Lung (tissue), 12 donors: Measurements from ENCODE around the gene AJAP1. TPM values are rescaled to one million over a fixed set of nuclear protein-coding genes. Genes with fewer than 3 reads are reported as not detected.

Experiments used
- ATAC-seq: fragments of 200-7000 bp; cut with Tn5 transposase; one replicate; pipeline ENCODE4 v1.9.1; 2020; ENCODE audit warnings: moderate number of reproducible peaks; ENCODE audit not compliant: insufficient read depth, low FRiP score
- DNase-seq, 3 donors: peaks; one replicate each; pipeline ENCODE4 v3.0.0-alpha.2; 2013 to 2017
- H3K27ac ChIP-seq, 2 donors: one replicate each; pipeline ENCODE4 v1.5.1; 2013; ENCODE audit warnings: mild to moderate bottlenecking in 2 of 2, moderate library complexity in 2 of 2, control low read depth in 1 of 2, inconsistent platforms in 1 of 2, low read depth in 1 of 2, low read length in 1 of 2
- H3K27me3 ChIP-seq, 3 donors: one replicate each; pipeline ENCODE4 v1.5.1; 2013; ENCODE audit warnings: low read length in 2 of 3; ENCODE audit not compliant: control insufficient read depth in 3 of 3, insufficient read depth in 3 of 3
- H3K36me3 ChIP-seq, 4 donors: one replicate each; pipeline ENCODE4 v1.5.1; 2013; ENCODE audit warnings: low read length in 4 of 4, mild to moderate bottlenecking in 1 of 4, moderate library complexity in 1 of 4; ENCODE audit not compliant: control insufficient read depth in 4 of 4, insufficient read depth in 4 of 4
- H3K4me1 ChIP-seq, 5 donors: one replicate each; pipeline ENCODE4 v1.5.1; 2013; ENCODE audit warnings: low read length in 5 of 5, mild to moderate bottlenecking in 2 of 5, moderate library complexity in 1 of 5; ENCODE audit not compliant: control insufficient read depth in 5 of 5, insufficient read depth in 5 of 5
- H3K4me3 ChIP-seq: one replicate; pipeline ENCODE4 v1.5.1; 2013; ENCODE audit warnings: mild to moderate bottlenecking, control low read depth, moderate library complexity
- H3K9ac ChIP-seq, 2 donors: one replicate each; pipeline ENCODE4 v1.5.1; 2013; ENCODE audit warnings: low read length in 2 of 2, control low read depth in 1 of 2; ENCODE audit not compliant: insufficient read depth in 1 of 2
- H3K9me3 ChIP-seq, 4 donors: one replicate each; pipeline ENCODE4 v1.5.1; 2013; ENCODE audit warnings: low read length in 3 of 4, mild to moderate bottlenecking in 1 of 4, moderate library complexity in 1 of 4; ENCODE audit not compliant: control insufficient read depth in 4 of 4, insufficient read depth in 3 of 4
- CTCF ChIP-seq: IDR thresholded peaks from 2 replicates; pipeline ENCODE4 v1.5.1; 2012; ENCODE audit warnings: mild to moderate bottlenecking; ENCODE audit errors: control extremely low read depth, extremely low read depth
- WGBS, 2 donors: extraction: QIAGEN DNeasy Blood & Tissue Kit; methylation state at CpG; one replicate each; pipeline ENCODE4 v1.1.7; 2013; 5-methylcytosine and 5-hydroxymethylcytosine counted together
- polyA plus RNA-seq, 2 donors: library from polyadenylated mRNA; stranded (reverse); fragments of 200-250 nt; gene quantifications; one replicate each; pipeline ENCODE4 v1.2.1, GENCODE V29; 2013
- total RNA-seq, 2 donors: library from RNA; depleted of rRNA in 1 of 2; stranded (reverse); fragments of >200 nt in 1 of 2; gene quantifications; one replicate each; pipeline ENCODE4 v1.2.1, GENCODE V29; 2014 to 2021
- donor health status: control.
- donor health status: control.
- donor health status: Bipolar disorder and iron deficiency.
- donor health status: healthy.
- donor health status: DM: yes; HTN: yes; CAD: no.

The AJAP1 gene
- total and polyA plus RNA-seq, 4 donors: 0.05 to 0.77 (median 0.19) TPM

DNA sequence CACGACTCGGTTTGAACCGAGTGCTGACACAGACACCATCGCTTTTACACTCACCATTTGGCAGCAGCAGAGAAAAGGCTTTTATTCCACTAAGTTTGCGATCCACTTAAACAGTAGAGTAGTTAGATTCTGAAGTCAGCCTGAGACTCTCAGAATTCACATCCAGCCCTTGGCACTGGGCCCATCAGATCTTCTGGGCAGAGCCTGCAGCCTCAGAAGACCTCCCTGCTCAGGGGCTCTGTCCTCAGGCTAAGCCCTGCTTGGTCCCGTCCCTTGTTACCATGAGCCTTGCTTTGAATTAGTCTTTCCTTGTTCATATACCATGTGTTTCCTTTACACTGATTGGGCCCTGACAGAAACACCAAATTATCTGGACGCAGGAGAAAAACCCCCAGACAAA lies 41.4 kb upstream of the AJAP1 start:
- H3K27ac ChIP-seq: no peak overlapping the region
- H3K4me1 ChIP-seq: no peaks in the 10 kb centered on the region
- WGBS, 2 donors: 58 to 75% methylated on average over 7 of the region's 7 CpGs
- peak; percentile 15 to 45 (median 25) for DNase-seq
- H3K9me3 ChIP-seq: peaks cover 0 to 22% (median 5%) of the 10 kb centered on the region in 4 donors
- H3K4me3 ChIP-seq: no peak overlapping the region
- no peak overlapping the region for H3K9ac ChIP-seq
- H3K36me3 ChIP-seq: no peaks in the 10 kb centered on the region
- TF ChIP-seq CTCF: no peak
- ATAC-seq: no peak
- no peaks in the 10 kb centered on the region for H3K27me3 ChIP-seq

GRCh38 chr1:4613606-4614370 lies 40.6 kb upstream of the AJAP1 start:
- no peak for ATAC-seq
- Histone ChIP-seq H3K9me3 (peaks cover 0 to 19% (median 5%) of the 10 kb centered on the region in 4 donors), H3K27ac (no peak overlapping the region), H3K36me3 (no peaks in the 10 kb centered on the region), H3K4me3 (no peak overlapping the region), H3K9ac (no peak overlapping the region), H3K27me3 (no peaks in the 10 kb centered on the region), H3K4me1 (no peaks in the 10 kb centered on the region)
- 72 to 87% methylated on average over 26 of the region's 26 CpGs for WGBS, 2 donors
- TF ChIP-seq CTCF: no peak
- peak in 2 of 3 donors; percentile 7 to 27 for DNase-seq

DNA sequence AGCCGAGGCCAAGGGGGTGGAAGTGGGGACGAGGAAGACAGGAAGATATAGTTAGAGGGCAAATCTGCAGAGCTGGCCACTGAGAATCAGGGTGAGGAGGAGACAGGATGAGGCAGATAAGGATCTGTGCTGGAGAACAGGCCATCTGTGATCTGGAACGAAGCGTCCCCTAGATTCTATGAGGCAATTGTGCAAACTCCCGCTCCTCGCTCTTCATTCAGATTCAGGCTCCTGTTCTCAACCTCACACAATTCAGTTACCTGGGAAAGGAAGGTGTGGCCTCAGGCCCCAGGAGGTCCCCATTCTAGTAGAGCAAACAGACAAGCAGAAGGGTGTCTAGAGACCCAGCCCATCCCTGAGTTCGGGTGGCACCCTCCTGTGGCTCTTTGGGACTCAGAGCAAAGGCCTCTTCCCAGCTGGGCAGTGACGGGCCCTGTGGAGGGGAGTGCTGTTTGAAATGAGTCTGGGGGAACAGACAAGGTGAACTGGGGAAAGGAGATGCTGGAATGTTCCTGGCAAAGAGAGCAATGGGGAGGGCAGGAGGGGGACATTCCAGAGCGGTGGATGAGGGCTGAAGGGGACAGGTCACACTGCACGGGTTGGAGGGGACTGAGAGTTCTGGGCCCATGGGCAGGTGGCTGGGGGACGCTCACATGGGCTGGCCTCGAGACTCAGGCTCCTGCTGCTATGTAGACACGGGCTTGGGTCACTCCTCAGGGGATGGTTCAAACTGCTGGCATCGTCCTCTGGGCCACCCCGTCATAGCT lies 39.9 kb upstream of the AJAP1 start:
- Histone ChIP-seq H3K27me3 (no peaks in the 10 kb centered on the region), H3K9me3 (peaks cover 0 to 17% (median 3%) of the 10 kb centered on the region in 4 donors), H3K36me3 (no peaks in the 10 kb centered on the region), H3K27ac (no peak overlapping the region), H3K4me3 (no peak overlapping the region), H3K9ac (no peak overlapping the region), H3K4me1 (no peaks in the 10 kb centered on the region)
- no peak for TF ChIP-seq CTCF
- WGBS, 2 donors: 67 to 82% methylated on average over 15 of the region's 15 CpGs
- ATAC-seq (no peak), DNase-seq (no peak)
